ENCODE measurements around the gene GSC2. TPM values are rescaled to one million over a fixed set of nuclear protein-coding genes. Genes with fewer than 3 reads are reported as not detected.

GSC2 gene
- total and polyA plus RNA-seq, 9 donors, result not detected

DNA sequence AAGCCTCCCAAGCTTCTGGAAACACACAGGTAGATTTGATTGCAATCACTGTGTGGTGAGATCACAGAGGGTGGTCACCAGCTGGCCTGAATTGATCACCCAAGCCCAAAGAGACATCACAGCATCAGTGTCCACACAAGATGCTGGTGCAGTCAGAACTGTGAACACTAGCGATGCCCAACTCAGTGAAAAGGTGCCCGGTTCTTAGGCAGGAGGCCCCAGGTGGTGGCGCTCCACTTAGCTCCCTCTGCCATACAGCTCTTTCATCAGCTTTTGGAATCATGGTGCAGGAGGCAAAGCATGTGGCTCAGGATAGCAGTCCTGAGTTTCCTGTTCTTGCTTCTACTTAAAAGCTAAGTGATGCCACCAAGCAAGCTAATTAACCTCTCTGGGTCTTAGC lies 39.0 kb downstream of the GSC2 start:
- no peaks in the 10 kb centered on the region for H3K27me3 ChIP-seq
- H3K27ac ChIP-seq, result no peak overlapping the region
- intact Hi-C loops (cut with DNase I), result loop anchor here in 1 of 4 donors (10.0 kb wide), 1 partner anchor 56 kb away; no protein-coding TSS in a partner anchor
- H3K9me3 ChIP-seq, result no peaks in the 10 kb centered on the region
- H3K36me3 ChIP-seq, result no peaks in the 10 kb centered on the region
- peaks cover 22% of the 10 kb centered on the region for H3K4me1 ChIP-seq (ENCODE audit: insufficient read depth)
- no peak overlapping the region for H3K4me3 ChIP-seq
- WGBS, 3 donors, result 86 to 90% (median 88%) methylated on average over 3 of the region's 3 CpGs
- DNase-seq, result no peak
- TF ChIP-seq, protein P1, sequence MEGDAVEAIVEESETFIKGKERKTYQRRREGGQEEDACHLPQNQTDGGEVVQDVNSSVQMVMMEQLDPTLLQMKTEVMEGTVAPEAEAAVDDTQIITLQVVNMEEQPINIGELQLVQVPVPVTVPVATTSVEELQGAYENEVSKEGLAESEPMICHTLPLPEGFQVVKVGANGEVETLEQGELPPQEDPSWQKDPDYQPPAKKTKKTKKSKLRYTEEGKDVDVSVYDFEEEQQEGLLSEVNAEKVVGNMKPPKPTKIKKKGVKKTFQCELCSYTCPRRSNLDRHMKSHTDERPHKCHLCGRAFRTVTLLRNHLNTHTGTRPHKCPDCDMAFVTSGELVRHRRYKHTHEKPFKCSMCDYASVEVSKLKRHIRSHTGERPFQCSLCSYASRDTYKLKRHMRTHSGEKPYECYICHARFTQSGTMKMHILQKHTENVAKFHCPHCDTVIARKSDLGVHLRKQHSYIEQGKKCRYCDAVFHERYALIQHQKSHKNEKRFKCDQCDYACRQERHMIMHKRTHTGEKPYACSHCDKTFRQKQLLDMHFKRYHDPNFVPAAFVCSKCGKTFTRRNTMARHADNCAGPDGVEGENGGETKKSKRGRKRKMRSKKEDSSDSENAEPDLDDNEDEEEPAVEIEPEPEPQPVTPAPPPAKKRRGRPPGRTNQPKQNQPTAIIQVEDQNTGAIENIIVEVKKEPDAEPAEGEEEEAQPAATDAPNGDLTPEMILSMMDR (IDR thresholded peaks at IDR 0.05), result no peak
- no peak for TF ChIP-seq POLR2A (IDR thresholded peaks at IDR 0.05)
- no peak for TF ChIP-seq EP300 (IDR thresholded peaks at IDR 0.05)

DNA sequence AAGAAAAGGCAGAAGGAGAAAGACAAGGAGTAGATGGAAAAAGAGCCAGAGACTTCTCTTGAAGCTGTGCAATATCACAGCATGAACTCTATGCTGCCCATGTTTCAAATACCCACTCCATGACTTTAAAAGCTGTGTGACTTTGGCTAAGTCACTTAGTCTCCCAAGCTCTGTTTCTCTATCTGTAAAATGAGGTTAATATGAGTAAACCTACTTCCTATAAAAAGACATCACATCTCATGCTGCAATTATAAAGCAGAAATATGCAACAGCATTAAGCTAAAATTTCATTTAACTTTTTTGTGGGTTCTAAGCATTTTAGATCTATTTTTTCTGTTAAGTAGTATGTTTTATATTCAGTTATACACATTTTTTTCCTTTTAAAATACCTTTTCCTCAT lies 39.4 kb downstream of the GSC2 start:
- TF ChIP-seq EP300 (IDR thresholded peaks at IDR 0.05) (no peak), POLR2A (IDR thresholded peaks at IDR 0.05) (no peak)
- TF ChIP-seq, protein P1 (IDR thresholded peaks at IDR 0.05), result no peak
- H3K4me3 ChIP-seq, result no peak overlapping the region
- peaks cover 22% of the 10 kb centered on the region for H3K4me1 ChIP-seq (ENCODE audit: insufficient read depth)
- no peak overlapping the region for H3K27ac ChIP-seq
- no peak for DNase-seq
- H3K9me3 ChIP-seq, result no peaks in the 10 kb centered on the region
- intact Hi-C loops (cut with DNase I), result loop anchor here in 1 of 4 donors (10.0 kb wide), 1 partner anchor 56 kb away; no protein-coding TSS in a partner anchor
- H3K27me3 ChIP-seq, result no peaks in the 10 kb centered on the region
- H3K36me3 ChIP-seq, result no peaks in the 10 kb centered on the region

DNA sequence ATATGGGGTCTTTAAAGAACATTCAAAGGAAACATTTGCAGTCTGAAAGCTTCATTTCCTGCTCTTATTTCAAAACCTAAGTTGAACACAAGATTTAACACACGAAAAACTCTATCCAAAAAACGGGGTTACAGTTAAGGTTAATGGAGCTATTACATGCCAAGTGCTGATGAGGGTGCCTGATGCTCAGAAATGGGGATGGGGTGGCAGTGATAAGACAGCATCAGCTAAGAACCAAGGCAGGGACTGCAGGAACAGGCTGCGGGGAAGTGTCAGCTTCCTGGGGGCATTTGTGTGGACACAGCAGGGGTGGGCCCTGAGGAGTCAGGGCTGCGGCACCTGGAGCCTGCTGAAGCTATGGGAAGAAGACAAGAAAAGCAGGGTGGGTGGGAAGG lies 40.0 kb downstream of the GSC2 start:
- no peak for TF ChIP-seq EP300 (IDR thresholded peaks at IDR 0.05)
- TF ChIP-seq POLR2A (IDR thresholded peaks at IDR 0.05), result no peak
- TF ChIP-seq, protein P1 (IDR thresholded peaks at IDR 0.05), result no peak
- Histone ChIP-seq H3K36me3 (no peaks in the 10 kb centered on the region), H3K27me3 (no peaks in the 10 kb centered on the region), H3K27ac (no peak overlapping the region), H3K9me3 (no peaks in the 10 kb centered on the region), H3K4me3 (no peak overlapping the region), H3K4me1 (ENCODE audit: insufficient read depth) (peaks cover 17% of the 10 kb centered on the region)
- no peak for DNase-seq
- intact Hi-C loops (cut with DNase I), result loop anchor here in 1 of 4 donors (10.0 kb wide), 1 partner anchor 55 kb away; no protein-coding TSS in a partner anchor
- WGBS, 3 donors, result 54 to 83% (median 81%) methylated on average over 4 of the region's 4 CpGs

DNA sequence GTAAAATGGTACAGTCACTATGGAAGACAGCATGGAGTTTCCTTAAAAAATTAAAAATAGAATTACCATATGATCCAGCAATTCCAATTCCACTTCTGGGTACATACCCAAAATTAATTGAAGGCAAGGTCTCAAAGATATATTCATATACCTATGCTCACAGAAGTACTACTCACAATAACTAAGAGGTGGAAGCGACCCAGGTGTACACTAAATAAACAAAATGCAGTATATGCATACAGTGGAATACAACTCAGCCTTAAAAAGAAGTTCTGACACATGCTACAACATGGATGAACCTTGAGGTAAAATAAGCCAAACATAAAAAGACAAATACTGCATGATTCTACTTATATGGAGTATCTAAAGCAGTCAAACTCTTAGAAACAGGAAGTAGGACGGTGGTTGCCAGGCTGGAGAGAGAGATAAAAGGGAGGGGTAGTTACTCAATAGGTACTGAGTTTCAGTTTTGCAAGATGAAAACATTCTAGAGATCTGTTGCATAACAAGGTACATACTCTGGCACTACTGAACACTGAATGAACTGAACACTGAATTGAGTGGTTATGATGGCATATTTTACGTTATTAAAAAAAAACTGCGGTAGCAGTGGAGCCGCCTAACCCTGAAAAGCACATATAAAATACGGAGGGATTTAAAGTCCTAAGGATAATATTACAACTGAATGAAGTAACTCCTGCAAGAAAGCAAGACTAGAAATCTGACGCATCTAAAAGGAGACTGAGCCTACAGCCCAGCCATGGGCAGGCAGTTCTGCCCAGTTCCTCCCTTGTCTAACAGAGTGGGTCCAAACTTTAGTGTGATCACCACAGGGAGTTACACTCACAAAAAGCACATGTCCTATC lies 40.7 kb downstream of the GSC2 start:
- no peak overlapping the region for H3K27ac ChIP-seq
- intact Hi-C loops (cut with DNase I), result loop anchor here in 1 of 4 donors (10.0 kb wide), 1 partner anchor 55 kb away; no protein-coding TSS in a partner anchor
- no peak overlapping the region for H3K4me3 ChIP-seq
- H3K27me3 ChIP-seq, result no peaks in the 10 kb centered on the region
- peaks cover 19% of the 10 kb centered on the region for H3K4me1 ChIP-seq (ENCODE audit: insufficient read depth)
- no peaks in the 10 kb centered on the region for H3K9me3 ChIP-seq
- TF ChIP-seq, protein P1 (IDR thresholded peaks at IDR 0.05), result no peak
- TF ChIP-seq POLR2A (IDR thresholded peaks at IDR 0.05), result no peak
- no peak for TF ChIP-seq EP300 (IDR thresholded peaks at IDR 0.05)
- no peaks in the 10 kb centered on the region for H3K36me3 ChIP-seq
- 65 to 71% (median 65%) methylated on average over 7 of the region's 7 CpGs for WGBS, 3 donors
- peak in 2 of 5 donors; percentile 27 to 55 for DNase-seq

Data from ovary (tissue), 9 donors.